ENCODE data around the gene HPGD.

HPGD gene

GRCh38 chr4:174522183-174523024 lies at the start of gene HPGD:
TSS of gene HPGD (minus strand) at chr4:174522488. CDS start at chr4:174522451, 37 bp downstream.
- DNase-seq = no peak

GRCh38 chr4:174564529-174564928 lies 42.2 kb upstream of the HPGD start:
- no peak for DNase-seq

GRCh38 chr4:174563399-174563798 lies 41.1 kb upstream of the HPGD start:
- DNase-seq = no peak

- no peak for DNase-seq
These were observed 39.3 kb upstream of the HPGD start for GRCh38 chr4:174561560-174561959.

- DNase-seq = no peak
These were observed 37.6 kb upstream of the HPGD start for GRCh38 chr4:174559894-174560293.

- DNase-seq = no peak
These were observed 33.7 kb upstream of the HPGD start for GRCh38 chr4:174555789-174556630.

- no peak for DNase-seq
These were observed 32.0 kb upstream of the HPGD start for GRCh38 chr4:174554231-174554728.

- DNase-seq = no peak
These were observed 31.5 kb upstream of the HPGD start for GRCh38 chr4:174553828-174554227.

- no peak for DNase-seq
These were observed 30.7 kb upstream of the HPGD start for GRCh38 chr4:174553031-174553430.

- DNase-seq = peak; percentile 35
These were observed 28.3 kb upstream of the HPGD start for GRCh38 chr4:174550541-174550940.

- DNase-seq = no peak
These were observed 27.4 kb upstream of the HPGD start for GRCh38 chr4:174549721-174550120.

- no peak for DNase-seq
These were observed 23.0 kb upstream of the HPGD start for GRCh38 chr4:174545268-174545667.

GRCh38 chr4:174544496-174544895 lies 22.2 kb upstream of the HPGD start:
- DNase-seq = no peak

GRCh38 chr4:174540175-174540574 lies 17.9 kb upstream of the HPGD start:
- no peak for DNase-seq

GRCh38 chr4:174539571-174539970 lies 17.3 kb upstream of the HPGD start:
- DNase-seq = no peak

GRCh38 chr4:174538876-174539250 lies 16.6 kb upstream of the HPGD start:
- no peak for DNase-seq

- no peak for DNase-seq
These were observed 16.0 kb upstream of the HPGD start for GRCh38 chr4:174538123-174538875.

GRCh38 chr4:174537634-174538033 lies 15.3 kb upstream of the HPGD start:
- no peak for DNase-seq

- no peak for DNase-seq
These were observed 12.2 kb upstream of the HPGD start for GRCh38 chr4:174534461-174534860.

GRCh38 chr4:174532445-174532844 lies 10.2 kb upstream of the HPGD start:
- DNase-seq = no peak

GRCh38 chr4:174531486-174531885 lies 9.2 kb upstream of the HPGD start:
- DNase-seq = no peak

- DNase-seq = no peak
These were observed 5.9 kb upstream of the HPGD start for GRCh38 chr4:174528226-174528625.

GRCh38 chr4:174526731-174527130 lies 4.4 kb upstream of the HPGD start:
- no peak for DNase-seq

Measured in NCI-H1048 (cell line).